Measurements from ENCODE around the gene SLC22A12.
"Not testable (repeated sequence)": the region's sequence is repeated elsewhere in the genome, so short reads cannot be mapped to it uniquely, and the experiment has no call there.

SLC22A12 gene

DNA sequence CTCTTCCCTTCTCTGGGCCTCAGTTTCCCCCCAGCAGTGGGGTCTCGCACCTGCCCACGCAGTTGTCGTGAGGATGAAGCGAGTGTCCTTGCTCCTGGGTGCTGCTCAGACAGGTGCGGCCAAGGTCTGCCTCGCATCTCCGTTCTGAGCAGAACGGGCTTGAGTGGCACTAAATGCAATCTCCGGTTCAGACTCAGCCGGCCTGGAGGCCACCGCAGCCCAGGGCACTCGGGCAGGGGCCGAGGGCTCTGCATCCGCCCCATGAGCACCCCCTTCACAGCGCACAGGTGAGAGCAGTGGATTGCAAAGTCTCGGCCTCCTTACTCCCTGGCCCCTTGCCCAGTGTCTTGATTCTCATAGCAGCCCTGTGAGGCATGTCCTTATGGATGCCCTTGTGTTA, 30.1 kb upstream of the SLC22A12 start:
- no peak for DNase-seq (ENCODE audit: low read depth)
- TF ChIP-seq MYC (IDR thresholded peaks at IDR 0.05; ENCODE audit: low read depth, low read length) (no peak), CTCF (IDR thresholded peaks at IDR 0.05; ENCODE audit: low read depth, low read length) (no peak), POLR2A (IDR thresholded peaks at IDR 0.05; ENCODE audit: extremely low read depth, insufficient read length) (no peak), MAX (IDR thresholded peaks at IDR 0.05; ENCODE audit: low read depth, low read length) (no peak)
- no peak overlapping the region for H3K4me3 ChIP-seq (ENCODE audit: low read depth, low read length)

DNA sequence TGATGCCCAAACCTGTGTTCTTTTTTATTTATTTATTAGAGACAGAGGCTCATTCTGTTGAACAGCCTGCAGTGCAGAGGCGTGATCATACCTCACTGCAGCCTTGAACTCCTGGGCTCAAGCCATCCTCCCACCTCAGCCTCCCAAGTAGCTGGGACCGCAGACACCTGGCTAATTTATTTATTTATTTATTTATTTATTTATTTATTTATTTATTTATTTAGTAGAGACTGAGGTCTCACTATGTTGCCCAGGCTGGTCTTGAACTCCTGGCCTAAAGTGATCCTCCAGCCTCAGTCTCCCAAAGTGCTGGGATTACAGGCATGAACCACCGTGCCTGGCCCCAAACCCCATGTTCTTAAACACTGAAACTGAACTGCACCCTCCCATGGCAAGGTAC, 29.6 kb upstream of the SLC22A12 start:
- H3K4me3 ChIP-seq (ENCODE audit: low read depth, low read length); DNase-seq (ENCODE audit: low read depth): not testable (repeated sequence)

- DNase-seq (ENCODE audit: low read depth) = no peak
- TF ChIP-seq MYC (IDR thresholded peaks at IDR 0.05; ENCODE audit: low read depth, low read length) (no peak), CTCF (IDR thresholded peaks at IDR 0.05; ENCODE audit: low read depth, low read length) (no peak), POLR2A (IDR thresholded peaks at IDR 0.05; ENCODE audit: extremely low read depth, insufficient read length) (no peak), MAX (IDR thresholded peaks at IDR 0.05; ENCODE audit: low read depth, low read length) (no peak)
- no peak overlapping the region for H3K4me3 ChIP-seq (ENCODE audit: low read depth, low read length)
Observed at GRCh38 chr11:64561984-64562722, 28.9 kb upstream of the SLC22A12 start.

GRCh38 chr11:64562723-64563351, 28.2 kb upstream of the SLC22A12 start:
- no peak overlapping the region for H3K4me3 ChIP-seq (ENCODE audit: low read depth, low read length)
- no peak for TF ChIP-seq CTCF (IDR thresholded peaks at IDR 0.05; ENCODE audit: low read depth, low read length)
- no peak for TF ChIP-seq POLR2A (IDR thresholded peaks at IDR 0.05; ENCODE audit: extremely low read depth, insufficient read length)
- TF ChIP-seq MAX (IDR thresholded peaks at IDR 0.05; ENCODE audit: low read depth, low read length) = no peak
- TF ChIP-seq MYC (IDR thresholded peaks at IDR 0.05; ENCODE audit: low read depth, low read length) = no peak
- DNase-seq (ENCODE audit: low read depth) = no peak

- no peak overlapping the region for H3K4me3 ChIP-seq (ENCODE audit: low read depth, low read length)
- no peak for TF ChIP-seq MAX (IDR thresholded peaks at IDR 0.05; ENCODE audit: low read depth, low read length)
- no peak for TF ChIP-seq CTCF (IDR thresholded peaks at IDR 0.05; ENCODE audit: low read depth, low read length)
- TF ChIP-seq POLR2A (IDR thresholded peaks at IDR 0.05; ENCODE audit: extremely low read depth, insufficient read length) = no peak
- no peak for DNase-seq (ENCODE audit: low read depth)
Observed at GRCh38 chr11:64563966-64564365, 27.1 kb upstream of the SLC22A12 start.

- no peak for DNase-seq (ENCODE audit: low read depth)
- H3K4me3 ChIP-seq (ENCODE audit: low read depth, low read length) = no peak overlapping the region
- TF ChIP-seq MYC (IDR thresholded peaks at IDR 0.05; ENCODE audit: low read depth, low read length) = no peak
- no peak for TF ChIP-seq MAX (IDR thresholded peaks at IDR 0.05; ENCODE audit: low read depth, low read length)
- TF ChIP-seq CTCF (IDR thresholded peaks at IDR 0.05; ENCODE audit: low read depth, low read length) = no peak
- TF ChIP-seq POLR2A (IDR thresholded peaks at IDR 0.05; ENCODE audit: extremely low read depth, insufficient read length) = no peak
Observed at GRCh38 chr11:64564419-64564818, 26.6 kb upstream of the SLC22A12 start.

All from NB4 (cell line).